ENCODE measurements around the gene ATP6V0B.

Gene ATP6V0B

GRCh38 chr1:43985984-43986595, 11.3 kb downstream of the ATP6V0B start:
- DNase-seq (ENCODE audit: low read depth), result no peak

GRCh38 chr1:43986712-43987111, 12.0 kb downstream of the ATP6V0B start:
- DNase-seq (ENCODE audit: low read depth), result no peak

GRCh38 chr1:43987159-43987902, 12.6 kb downstream of the ATP6V0B start:
- no peak for DNase-seq (ENCODE audit: low read depth)

GRCh38 chr1:43990271-43991199, 15.8 kb downstream of the ATP6V0B start:
- DNase-seq (ENCODE audit: low read depth), result no peak

- DNase-seq (ENCODE audit: low read depth), result no peak
Observed at GRCh38 chr1:43991200-43991475, 16.4 kb downstream of the ATP6V0B start.

- DNase-seq (ENCODE audit: low read depth), result peak; percentile 64
Observed at GRCh38 chr1:43991476-43992231, 16.9 kb downstream of the ATP6V0B start, which contains the start of gene CCDC24. Gene CCDC24, plus strand, starts transcription at chr1:43991599. Its CDS starts 280 bp downstream, at chr1:43991879.

- DNase-seq (ENCODE audit: low read depth), result no peak
Observed at GRCh38 chr1:43992232-43992995, 17.7 kb downstream of the ATP6V0B start.

- no peak for DNase-seq (ENCODE audit: low read depth)
Observed at GRCh38 chr1:43993206-43993914, 18.6 kb downstream of the ATP6V0B start.

- no peak for DNase-seq (ENCODE audit: low read depth)
Observed at GRCh38 chr1:43994071-43994470, 19.3 kb downstream of the ATP6V0B start.

GRCh38 chr1:43994794-43995790, 20.3 kb downstream of the ATP6V0B start:
- no peak for DNase-seq (ENCODE audit: low read depth)

- no peak for DNase-seq (ENCODE audit: low read depth)
Observed at GRCh38 chr1:43995984-43996732, 21.4 kb downstream of the ATP6V0B start.

- DNase-seq (ENCODE audit: low read depth), result no peak
Observed at GRCh38 chr1:43996733-43997115, 22.0 kb downstream of the ATP6V0B start.

GRCh38 chr1:43997295-43997999, 22.7 kb downstream of the ATP6V0B start:
- DNase-seq (ENCODE audit: low read depth), result no peak

GRCh38 chr1:43998000-43998378, 23.2 kb downstream of the ATP6V0B start:
- no peak for DNase-seq (ENCODE audit: low read depth)

- no peak for DNase-seq (ENCODE audit: low read depth)
Observed at GRCh38 chr1:43999455-43999854, 24.7 kb downstream of the ATP6V0B start.

- no peak for DNase-seq (ENCODE audit: low read depth)
Observed at GRCh38 chr1:44000122-44000665, 25.4 kb downstream of the ATP6V0B start.

- DNase-seq (ENCODE audit: low read depth), result no peak
Observed at GRCh38 chr1:44002165-44002564, 27.4 kb downstream of the ATP6V0B start.
